Measurements from ENCODE around the gene ABCG8. TPM values are rescaled to one million over a fixed set of nuclear protein-coding genes. Genes with fewer than 3 reads are reported as not detected.

Gene ABCG8
- total and polyA plus RNA-seq, 10 of the 15 experiments (the other 5 are each of a cell fraction or from before 2014, with no cell fraction given), result not detected

- TF ChIP-seq SMC3 (IDR thresholded peaks at IDR 0.05; ENCODE audit: borderline replicate concordance, low read length) (no peak), ZBTB4 (CRISPR knock-in tag; IDR thresholded peaks at IDR 0.05) (no peak), EGR1 (IDR thresholded peaks at IDR 0.05; ENCODE audit: borderline replicate concordance in 1 of 2, low read depth in 2 of 2, low read length in 2 of 2) (no peak), ZNF24 (IDR thresholded peaks at IDR 0.05) (no peak), SPI1 (IDR thresholded peaks at IDR 0.05; ENCODE audit: borderline replicate concordance, insufficient read depth, low read depth, low read length) (no peak), STAT3 (IDR thresholded peaks at IDR 0.05; ENCODE audit: low read depth, low read length) (no peak), NKRF (conservative IDR thresholded peaks at IDR 0.05) (no peak), SREBF2 (IDR thresholded peaks at IDR 0.05; ENCODE audit: low read length) (no peak), SMARCA5 (IDR thresholded peaks at IDR 0.05) (no peak)
These were observed 37.9 kb upstream of the ABCG8 start (continued) for GRCh38 chr2:43800894-43801293.
